HepG2 (cell line): Measurements from ENCODE around the gene CREM. TPM values are rescaled to one million over a fixed set of nuclear protein-coding genes. Genes with fewer than 3 reads are reported as not detected.
A peak's percentile ranks its signal among the peaks of the same experiment; 100 is the strongest.

ENCODE experiments used
- CBFB ChIP-seq: sonication (generic); formaldehyde crosslinking; IDR thresholded peaks from 2 replicates; pipeline ENCODE4 v1.4.0; 2020; ENCODE audit warnings: missing genetic modification reagents
- CBX1 ChIP-seq: IDR thresholded peaks from one replicate; pipeline ENCODE4 v1.6.1; 2016; ENCODE audit warnings: antibody characterized with exemption, low read depth
- EED ChIP-seq: sonication (generic); formaldehyde crosslinking; IDR thresholded peaks from 2 replicates; pipeline ENCODE4 v1.5.0; 2020; ENCODE audit warnings: mild to moderate bottlenecking, missing genetic modification reagents
- FOXC1 ChIP-seq: sonication (generic); formaldehyde crosslinking; IDR thresholded peaks from 2 replicates; pipeline ENCODE4 v1.8.0; 2022; ENCODE audit warnings: mild to moderate bottlenecking, missing genetic modification reagents, borderline replicate concordance
- HDAC6 ChIP-seq: fragments of 200-600 bp; sonication (generic); IDR thresholded peaks from 2 replicates; pipeline ENCODE4 v1.7.0; 2017; ENCODE audit warnings: mild to moderate bottlenecking, antibody characterized with exemption, low read length, low read depth
- IRF1 ChIP-seq: sonication (generic); formaldehyde crosslinking; IDR thresholded peaks from 2 replicates; pipeline ENCODE4 v1.4.0; 2020; ENCODE audit warnings: low read depth, mild to moderate bottlenecking, missing genetic modification reagents
- MAF1 ChIP-seq: sonication (generic); formaldehyde crosslinking; IDR thresholded peaks from 2 replicates; pipeline ENCODE4 v1.5.0; 2020; ENCODE audit warnings: missing genetic modification reagents, borderline replicate concordance
- MEIS1 ChIP-seq: sonication (generic); formaldehyde crosslinking; IDR thresholded peaks from 2 replicates; pipeline ENCODE4 v1.9.0; 2021; ENCODE audit warnings: mild to moderate bottlenecking, missing genetic modification reagents, moderate library complexity, borderline replicate concordance
- NBN ChIP-seq: fragments of 450-650 bp; conservative IDR thresholded peaks from 2 replicates; pipeline ENCODE4 v1.6.1; 2017
- PAF1 ChIP-seq: IDR thresholded peaks from 2 replicates; pipeline ENCODE4 v1.6.1; 2016; ENCODE audit warnings: missing genetic modification reagents, missing compliant biosample characterization
- PLSCR1 ChIP-seq: sonication (generic); formaldehyde crosslinking; IDR thresholded peaks from 2 replicates; pipeline ENCODE4 v1.5.0; 2020; ENCODE audit warnings: missing genetic modification reagents, mild to moderate bottlenecking, borderline replicate concordance
- RBFOX2 ChIP-seq: fragments of 200-400 bp; formaldehyde crosslinking; IDR thresholded peaks from 2 replicates; pipeline ENCODE4 v1.6.1; 2017; ENCODE audit warnings: low read depth, mild to moderate bottlenecking, low read length
- RXRB ChIP-seq: IDR thresholded peaks from 2 replicates; pipeline ENCODE4 v1.6.1; 2016; ENCODE audit warnings: borderline replicate concordance, missing genetic modification reagents, missing compliant biosample characterization
- SPEN ChIP-seq: sonication (generic); formaldehyde crosslinking; IDR thresholded peaks from 2 replicates; pipeline ENCODE4 v1.5.1; 2020; ENCODE audit warnings: low read depth, mild to moderate bottlenecking, missing genetic modification reagents
- ZFAT ChIP-seq: sonication (generic); formaldehyde crosslinking; conservative IDR thresholded peaks from 2 replicates; pipeline ENCODE4 v1.8.1; 2023; ENCODE audit warnings: missing genetic modification reagents, inconsistent platforms
- ZKSCAN8 ChIP-seq: IDR thresholded peaks from 2 replicates; pipeline ENCODE4 v1.6.1; 2016; ENCODE audit warnings: borderline replicate concordance, missing genetic modification reagents, missing compliant biosample characterization
- ZNF253 ChIP-seq: sonication (generic); formaldehyde crosslinking; IDR thresholded peaks from 2 replicates; pipeline ENCODE4 v1.8.0; 2022; ENCODE audit warnings: mild to moderate bottlenecking, missing genetic modification reagents, borderline replicate concordance
- ZNF275 ChIP-seq: sonication (generic); formaldehyde crosslinking; IDR thresholded peaks from 2 replicates; pipeline ENCODE4 v1.8.0; 2022; ENCODE audit warnings: missing genetic modification reagents, mild to moderate bottlenecking, inconsistent platforms, borderline replicate concordance
- ZNF292 ChIP-seq: sonication (generic); formaldehyde crosslinking; IDR thresholded peaks from 2 replicates; pipeline ENCODE4 v1.8.1; 2022; ENCODE audit warnings: mild to moderate bottlenecking, low read depth, missing genetic modification reagents, borderline replicate concordance
- ZNF7 ChIP-seq: IDR thresholded peaks from 2 replicates; pipeline ENCODE4 v1.6.1; 2016; ENCODE audit warnings: missing biosample characterization, missing genetic modification reagents
- polyA plus RNA-seq, 8 experiments: library from polyadenylated mRNA; depleted of rRNA in 3 of 8; stranded (reverse) in 7 of 8; unstranded in 1 of 8; fragments of >200 nt; fragmentation: Illumina TruSeq in 4 of 8; extraction: Trizol in 4 of 8; gene quantifications; 2 replicates each; pipeline versions ENCODE4 v1.2.1 to v1.2.3, GENCODE V29; 2011 to 2016; ENCODE audit warnings: low read depth in 4 of 8, missing spikeins in 1 of 8, mixed read lengths in 1 of 8; ENCODE audit not compliant: insufficient read depth in 1 of 8
- total RNA-seq, 5 experiments: library from RNA; depleted of rRNA; stranded (reverse); fragments of >200 nt; fragmentation: Illumina TruSeq; extraction: Trizol; gene quantifications; 2 replicates each; pipeline ENCODE4 v1.2.3, GENCODE V29; 2016; ENCODE audit warnings: low read depth in 1 of 5
- TF ChIP-seq, protein P1 (sequence below): sonication (generic); formaldehyde crosslinking; IDR thresholded peaks from 2 replicates; pipeline ENCODE4 v1.8.1; 2022; ENCODE audit warnings: low read depth, mild to moderate bottlenecking, missing genetic modification reagents

Gene CREM
- total and polyA plus RNA-seq, 2 of the 13 experiments (the other 11 are each of a cell fraction or from before 2014, with no cell fraction given): 21.3 to 25.4 TPM

GRCh38 chr10:35126530-35127288 is at the start of gene CREM (continued):
- no peak for TF ChIP-seq PLSCR1
- TF ChIP-seq CBX1: peak; percentile 9
- 0 out of 2 replicates have a peak, but pooled peaks have one; percentile 41 for TF ChIP-seq ZNF292 (CRISPR knock-in tag)
- TF ChIP-seq EED: 0 out of 2 replicates have a peak, but pooled peaks have one; percentile 10
- peak; percentile 72; the same call in 1 of the 2 replicates for TF ChIP-seq CBFB (CRISPR knock-in tag)
- 0 out of 2 replicates have a peak, but pooled peaks have one; percentile 79 for TF ChIP-seq ZNF275 (CRISPR knock-in tag)
- TF ChIP-seq PAF1 (CRISPR knock-in tag): no peak
- no peak for TF ChIP-seq ZKSCAN8 (CRISPR knock-in tag)
- TF ChIP-seq RXRB (CRISPR knock-in tag): peak; percentile 5; the same call in 1 of the 2 replicates
- peak; percentile 50; the same call in 1 of the 2 replicates for TF ChIP-seq ZNF253 (CRISPR knock-in tag)
- TF ChIP-seq MEIS1: peak; percentile 79; the same call in 1 of the 2 replicates
- peak; percentile 58; the same call in 1 of the 2 replicates for TF ChIP-seq FOXC1 (CRISPR knock-in tag)
- TF ChIP-seq HDAC6: no peak
- TF ChIP-seq IRF1 (CRISPR knock-in tag): no peak
- TF ChIP-seq MAF1 (CRISPR knock-in tag): 0 out of 2 replicates have a peak, but pooled peaks have one; percentile 23
- 0 out of 2 replicates have a peak, but pooled peaks have one; percentile 38 for TF ChIP-seq ZFAT (CRISPR knock-in tag)
- no peak for TF ChIP-seq ZNF7 (CRISPR knock-in tag)
- TF ChIP-seq NBN: no peak
- TF ChIP-seq, protein P1, sequence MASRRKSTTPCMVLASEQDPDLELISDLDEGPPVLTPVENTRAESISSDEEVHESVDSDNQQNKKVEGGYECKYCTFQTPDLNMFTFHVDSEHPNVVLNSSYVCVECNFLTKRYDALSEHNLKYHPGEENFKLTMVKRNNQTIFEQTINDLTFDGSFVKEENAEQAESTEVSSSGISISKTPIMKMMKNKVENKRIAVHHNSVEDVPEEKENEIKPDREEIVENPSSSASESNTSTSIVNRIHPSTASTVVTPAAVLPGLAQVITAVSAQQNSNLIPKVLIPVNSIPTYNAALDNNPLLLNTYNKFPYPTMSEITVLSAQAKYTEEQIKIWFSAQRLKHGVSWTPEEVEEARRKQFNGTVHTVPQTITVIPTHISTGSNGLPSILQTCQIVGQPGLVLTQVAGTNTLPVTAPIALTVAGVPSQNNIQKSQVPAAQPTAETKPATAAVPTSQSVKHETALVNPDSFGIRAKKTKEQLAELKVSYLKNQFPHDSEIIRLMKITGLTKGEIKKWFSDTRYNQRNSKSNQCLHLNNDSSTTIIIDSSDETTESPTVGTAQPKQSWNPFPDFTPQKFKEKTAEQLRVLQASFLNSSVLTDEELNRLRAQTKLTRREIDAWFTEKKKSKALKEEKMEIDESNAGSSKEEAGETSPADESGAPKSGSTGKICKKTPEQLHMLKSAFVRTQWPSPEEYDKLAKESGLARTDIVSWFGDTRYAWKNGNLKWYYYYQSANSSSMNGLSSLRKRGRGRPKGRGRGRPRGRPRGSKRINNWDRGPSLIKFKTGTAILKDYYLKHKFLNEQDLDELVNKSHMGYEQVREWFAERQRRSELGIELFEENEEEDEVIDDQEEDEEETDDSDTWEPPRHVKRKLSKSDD (CRISPR knock-in tag): peak; percentile 98
- TF ChIP-seq RBFOX2: peak; percentile 96
- peak; percentile 68; the same call in 1 of the 2 replicates for TF ChIP-seq SPEN
